GM18508 (cell line): ENCODE data around the gene FIBCD1.

ENCODE experiments used
- ATAC-seq: cut with Tn5 transposase; IDR thresholded peaks from one replicate; pipeline ENCODE4 v1.9.1; 2021; ENCODE audit warnings: moderate number of reproducible peaks; ENCODE audit not compliant: insufficient read depth, unreplicated experiment

The FIBCD1 gene

DNA sequence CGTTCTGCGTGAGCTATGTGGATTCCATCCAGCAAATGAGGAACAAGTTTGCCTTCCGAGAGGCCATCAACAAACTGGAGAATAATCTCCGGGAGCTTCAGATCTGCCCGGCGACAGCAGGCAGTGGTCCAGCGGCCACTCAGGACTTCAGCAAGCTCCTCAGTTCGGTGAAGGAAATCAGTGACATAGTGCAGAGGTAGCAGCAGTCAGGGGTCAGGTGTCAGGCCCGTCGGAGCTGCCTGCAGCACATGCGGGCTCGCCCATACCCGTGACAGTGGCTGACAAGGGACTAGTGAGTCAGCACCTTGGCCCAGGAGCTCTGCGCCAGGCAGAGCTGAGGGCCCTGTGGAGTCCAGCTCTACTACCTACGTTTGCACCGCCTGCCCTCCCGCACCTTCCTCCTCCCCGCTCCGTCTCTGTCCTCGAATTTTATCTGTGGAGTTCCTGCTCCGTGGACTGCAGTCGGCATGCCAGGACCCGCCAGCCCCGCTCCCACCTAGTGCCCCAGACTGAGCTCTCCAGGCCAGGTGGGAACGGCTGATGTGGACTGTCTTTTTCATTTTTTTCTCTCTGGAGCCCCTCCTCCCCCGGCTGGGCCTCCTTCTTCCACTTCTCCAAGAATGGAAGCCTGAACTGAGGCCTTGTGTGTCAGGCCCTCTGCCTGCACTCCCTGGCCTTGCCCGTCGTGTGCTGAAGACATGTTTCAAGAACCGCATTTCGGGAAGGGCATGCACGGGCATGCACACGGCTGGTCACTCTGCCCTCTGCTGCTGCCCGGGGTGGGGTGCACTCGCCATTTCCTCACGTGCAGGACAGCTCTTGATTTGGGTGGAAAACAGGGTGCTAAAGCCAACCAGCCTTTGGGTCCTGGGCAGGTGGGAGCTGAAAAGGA, 53.3 kb downstream of the FIBCD1 start:
- no peak for ATAC-seq

DNA sequence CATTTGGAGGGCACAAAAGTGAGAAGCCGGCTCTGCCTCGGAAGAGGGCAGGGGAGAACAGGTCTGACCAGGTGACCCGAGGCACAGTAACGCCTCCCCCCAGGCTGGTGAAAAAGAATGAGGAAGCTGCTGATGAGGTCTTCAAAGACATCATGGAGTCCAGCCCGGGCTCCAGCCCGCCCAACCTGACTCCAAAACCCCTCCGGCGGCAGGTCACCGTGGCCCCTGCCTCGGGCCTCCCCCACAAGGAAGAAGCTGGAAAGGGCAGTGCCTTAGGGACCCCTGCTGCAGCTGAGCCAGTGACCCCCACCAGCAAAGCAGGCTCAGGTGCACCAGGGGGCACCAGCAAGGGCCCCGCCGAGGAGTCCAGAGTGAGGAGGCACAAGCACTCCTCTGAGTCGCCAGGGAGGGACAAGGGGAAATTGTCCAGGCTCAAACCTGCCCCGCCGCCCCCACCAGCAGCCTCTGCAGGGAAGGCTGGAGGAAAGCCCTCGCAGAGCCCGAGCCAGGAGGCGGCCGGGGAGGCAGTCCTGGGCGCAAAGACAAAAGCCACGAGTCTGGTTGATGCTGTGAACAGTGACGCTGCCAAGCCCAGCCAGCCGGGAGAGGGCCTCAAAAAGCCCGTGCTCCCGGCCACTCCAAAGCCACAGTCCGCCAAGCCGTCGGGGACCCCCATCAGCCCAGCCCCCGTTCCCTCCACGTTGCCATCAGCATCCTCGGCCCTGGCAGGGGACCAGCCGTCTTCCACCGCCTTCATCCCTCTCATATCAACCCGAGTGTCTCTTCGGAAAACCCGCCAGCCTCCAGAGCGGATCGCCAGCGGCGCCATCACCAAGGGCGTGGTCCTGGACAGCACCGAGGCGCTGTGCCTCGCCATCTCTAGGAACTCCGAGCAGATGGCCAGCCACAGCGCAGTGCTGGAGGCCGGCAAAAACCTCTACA, 54.2 kb downstream of the FIBCD1 start:
- no peak for ATAC-seq

DNA sequence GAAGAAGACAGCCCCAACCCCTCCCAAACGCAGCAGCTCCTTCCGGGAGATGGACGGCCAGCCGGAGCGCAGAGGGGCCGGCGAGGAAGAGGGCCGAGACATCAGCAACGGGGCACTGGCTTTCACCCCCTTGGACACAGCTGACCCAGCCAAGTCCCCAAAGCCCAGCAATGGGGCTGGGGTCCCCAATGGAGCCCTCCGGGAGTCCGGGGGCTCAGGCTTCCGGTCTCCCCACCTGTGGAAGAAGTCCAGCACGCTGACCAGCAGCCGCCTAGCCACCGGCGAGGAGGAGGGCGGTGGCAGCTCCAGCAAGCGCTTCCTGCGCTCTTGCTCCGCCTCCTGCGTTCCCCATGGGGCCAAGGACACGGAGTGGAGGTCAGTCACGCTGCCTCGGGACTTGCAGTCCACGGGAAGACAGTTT, 54.9 kb downstream of the FIBCD1 start:
- no peak for ATAC-seq

DNA sequence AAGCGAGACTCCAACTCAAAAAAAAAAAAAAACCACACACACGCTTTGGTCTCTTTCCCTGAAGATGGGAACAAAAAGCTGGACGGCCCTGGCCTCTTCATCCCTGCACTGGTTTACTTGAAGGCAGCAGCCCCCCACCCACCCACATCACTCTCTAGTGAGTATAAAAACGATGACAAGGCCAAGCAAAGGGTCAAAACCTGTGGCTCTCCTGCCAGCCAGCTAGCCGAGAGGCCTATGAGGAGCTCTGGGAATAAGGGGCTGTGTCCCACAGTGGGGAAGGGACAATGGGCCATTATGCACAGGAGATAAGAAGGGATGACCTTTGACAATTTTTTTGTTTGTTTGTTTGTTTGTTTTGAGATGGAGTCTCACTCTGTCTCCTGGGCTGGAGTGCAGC, 55.6 kb downstream of the FIBCD1 start:
- ATAC-seq = no peak

DNA sequence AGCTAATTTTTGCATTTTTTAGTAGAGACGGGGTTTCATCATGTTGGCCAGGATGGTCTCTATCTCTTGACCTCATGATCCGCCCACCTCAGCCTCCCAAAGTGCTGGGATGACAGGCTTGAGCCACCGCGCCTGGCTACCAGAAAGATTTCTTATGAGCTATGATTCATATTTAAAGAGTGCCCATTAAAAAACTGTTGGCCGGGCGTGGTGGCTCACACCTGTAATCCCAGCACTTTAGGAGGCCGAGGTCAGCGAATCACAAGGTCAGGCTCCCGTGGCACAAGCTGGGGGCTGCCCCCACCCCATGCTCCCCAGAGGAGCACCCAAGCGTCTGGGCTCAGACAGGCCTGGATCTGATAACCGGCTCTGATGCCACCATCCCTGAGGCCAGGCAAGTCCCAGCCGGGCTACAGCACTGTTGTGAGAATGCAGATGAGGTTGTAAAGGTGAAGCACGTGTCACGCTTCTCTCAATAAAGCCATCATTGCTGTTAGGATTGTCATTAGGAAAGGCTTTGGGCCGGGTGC, 56.3 kb downstream of the FIBCD1 start:
- no peak for ATAC-seq

DNA sequence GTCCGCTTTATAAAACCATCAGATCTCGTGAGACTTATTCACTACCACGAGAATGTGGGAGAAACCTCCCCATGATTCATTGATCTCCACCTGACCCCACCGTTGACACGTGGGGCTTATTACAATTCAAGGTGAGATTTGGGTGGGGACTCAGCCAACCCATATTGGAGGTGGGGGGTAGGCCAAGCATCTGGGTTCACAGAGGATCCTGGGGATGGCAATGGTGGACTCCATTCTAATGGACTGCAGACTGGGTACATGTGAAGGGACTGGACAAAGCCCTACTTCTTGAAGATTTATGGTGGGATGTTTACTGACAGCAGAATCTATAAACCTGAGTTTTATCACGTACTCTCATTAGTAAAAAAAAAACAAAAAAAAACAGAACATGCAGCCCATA, 57.5 kb downstream of the FIBCD1 start:
- no peak for ATAC-seq

DNA sequence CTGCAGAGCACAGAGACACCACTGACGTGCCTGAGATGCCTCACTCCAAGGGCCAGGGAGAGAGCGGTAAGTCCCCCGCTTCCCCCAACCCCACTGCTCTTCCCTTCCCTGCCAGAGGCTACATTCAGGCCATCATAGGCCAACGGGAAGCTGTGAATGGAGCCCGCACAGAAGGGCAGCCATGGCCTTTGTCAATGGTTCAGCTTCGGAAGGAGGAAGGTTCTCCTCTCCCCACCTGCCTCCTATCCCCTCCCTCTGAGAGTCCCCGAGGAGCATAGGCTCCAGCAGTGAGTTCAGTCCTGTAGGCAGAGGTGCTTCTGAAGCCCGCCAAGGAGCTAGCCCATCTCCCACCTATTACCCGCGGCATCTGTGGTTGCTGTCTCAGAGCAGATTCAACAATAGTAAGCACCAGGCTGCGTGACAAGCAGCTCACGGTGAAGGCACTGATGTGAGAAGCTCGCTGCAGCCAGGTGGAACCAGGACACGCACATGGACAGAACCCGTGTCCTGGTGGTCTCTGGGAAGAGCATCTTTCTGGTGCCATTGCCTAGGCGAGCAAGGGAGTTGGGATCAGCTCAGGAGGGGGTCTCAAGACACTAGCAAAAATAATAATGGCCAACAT, 58.3 kb downstream of the FIBCD1 start:
- ATAC-seq = no peak

DNA sequence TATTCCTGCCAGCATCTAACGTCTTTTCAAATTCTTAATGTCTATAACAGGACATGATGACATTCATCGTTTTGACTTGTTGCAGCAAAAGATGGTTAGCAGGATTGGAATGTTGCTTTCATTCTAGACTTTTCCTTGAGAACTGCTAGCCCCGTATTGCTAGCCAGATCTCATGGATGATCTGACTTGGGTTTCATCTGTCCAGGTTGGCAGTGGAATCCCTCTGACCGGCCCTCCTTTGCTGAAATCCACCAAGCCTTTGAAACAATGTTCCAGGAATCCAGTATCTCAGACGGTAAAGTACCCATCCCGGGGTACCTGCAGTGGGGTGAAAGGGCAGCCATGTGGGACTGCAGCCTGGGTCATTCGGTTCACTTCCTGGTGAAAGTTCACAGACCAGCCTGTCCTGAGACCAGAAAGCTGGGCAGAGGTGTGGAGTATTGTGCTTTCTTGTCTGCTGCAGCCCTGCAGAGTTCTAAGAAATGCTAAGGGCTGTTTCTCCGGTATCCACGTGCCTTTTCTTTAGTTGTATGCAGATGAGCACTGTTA, 59.1 kb downstream of the FIBCD1 start:
- ATAC-seq = no peak

DNA sequence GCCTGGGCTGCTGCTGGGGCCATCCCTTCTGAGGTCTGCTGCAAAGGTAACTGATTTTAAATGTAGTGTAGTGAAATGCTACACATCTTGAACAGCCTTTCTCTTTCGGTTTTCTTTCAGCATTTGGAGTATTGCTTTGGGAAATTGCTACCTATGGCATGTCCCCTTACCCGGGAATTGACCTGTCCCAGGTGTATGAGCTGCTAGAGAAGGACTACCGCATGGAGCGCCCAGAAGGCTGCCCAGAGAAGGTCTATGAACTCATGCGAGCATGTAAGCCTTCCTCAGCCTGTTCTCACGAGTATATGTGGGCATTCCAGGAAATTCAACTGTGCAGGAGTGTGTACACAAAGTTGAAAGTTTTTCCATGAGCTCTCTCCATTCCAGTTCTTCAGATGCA, 60.8 kb downstream of the FIBCD1 start:
- ATAC-seq = no peak

DNA sequence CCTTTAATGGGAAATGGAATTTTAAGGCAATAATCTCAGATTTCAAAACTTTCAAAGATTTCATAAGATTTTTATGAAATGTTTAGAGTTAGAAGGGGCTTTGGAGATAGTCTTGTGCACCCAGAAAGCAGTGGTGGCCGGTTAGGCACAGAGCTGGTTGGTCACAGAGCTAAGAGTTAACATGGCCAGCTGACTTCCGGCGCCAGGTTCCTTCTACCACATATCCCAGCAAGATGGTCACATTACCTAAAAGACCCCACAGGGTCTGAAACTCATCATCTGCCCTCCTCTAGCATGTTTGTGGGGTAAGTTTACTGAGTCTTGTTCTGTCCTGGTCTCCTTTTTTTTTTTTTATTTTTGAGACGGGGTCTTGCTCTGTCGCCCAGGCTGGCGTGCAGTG, 61.7 kb downstream of the FIBCD1 start:
- ATAC-seq = no peak

DNA sequence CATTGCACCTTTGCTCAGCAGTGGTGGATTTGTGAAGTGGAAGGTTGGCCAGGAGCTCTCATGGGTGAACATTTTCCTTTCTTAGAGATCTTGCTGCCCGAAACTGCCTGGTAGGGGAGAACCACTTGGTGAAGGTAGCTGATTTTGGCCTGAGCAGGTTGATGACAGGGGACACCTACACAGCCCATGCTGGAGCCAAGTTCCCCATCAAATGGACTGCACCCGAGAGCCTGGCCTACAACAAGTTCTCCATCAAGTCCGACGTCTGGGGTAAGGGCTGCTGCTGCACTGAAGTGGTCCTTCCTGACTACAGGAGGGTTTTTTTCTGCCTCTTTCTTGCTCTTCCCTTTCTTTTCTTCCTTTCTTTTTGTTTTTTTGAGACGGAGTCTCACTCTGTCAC, 64.3 kb downstream of the FIBCD1 start:
- ATAC-seq = no peak

DNA sequence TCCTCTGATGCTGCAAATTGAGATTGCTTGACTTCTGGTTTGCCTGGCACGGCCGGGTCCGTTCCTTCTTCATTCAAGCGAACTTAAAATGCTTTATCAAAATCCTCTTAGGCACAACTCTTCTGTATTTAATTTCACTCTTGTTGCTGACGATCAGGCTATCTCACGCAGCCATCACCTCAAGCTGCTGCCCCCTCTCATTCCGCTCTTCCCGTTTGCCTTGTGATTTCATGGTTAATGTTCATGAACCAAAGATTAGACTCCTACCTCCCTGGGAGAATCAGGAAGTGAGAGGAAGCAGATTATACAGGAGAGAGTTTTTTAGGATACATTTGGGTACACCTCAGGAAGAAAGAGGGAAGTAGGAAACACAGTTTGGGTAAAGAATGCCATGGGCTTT, 65.1 kb downstream of the FIBCD1 start:
- no peak for ATAC-seq

DNA sequence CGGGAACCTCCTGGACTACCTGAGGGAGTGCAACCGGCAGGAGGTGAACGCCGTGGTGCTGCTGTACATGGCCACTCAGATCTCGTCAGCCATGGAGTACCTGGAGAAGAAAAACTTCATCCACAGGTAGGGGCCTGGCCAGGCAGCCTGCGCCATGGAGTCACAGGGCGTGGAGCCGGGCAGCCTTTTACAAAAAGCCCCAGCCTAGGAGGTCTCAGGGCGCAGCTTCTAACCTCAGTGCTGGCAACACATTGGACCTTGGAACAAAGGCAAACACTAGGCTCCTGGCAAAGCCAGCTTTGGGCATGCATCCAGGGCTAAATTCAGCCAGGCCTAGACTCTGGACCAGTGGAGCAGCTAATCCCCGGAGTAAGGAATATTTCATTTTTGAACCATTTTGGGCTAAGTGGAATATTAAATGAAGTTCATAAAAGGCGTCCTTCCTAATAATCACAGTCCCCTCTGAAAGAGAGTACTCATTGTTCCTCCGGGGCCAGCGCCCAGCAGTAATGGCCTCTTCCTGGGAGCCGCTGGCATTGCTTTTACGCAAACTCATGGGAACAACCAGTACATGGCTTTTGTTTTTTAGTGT, 66.0 kb downstream of the FIBCD1 start:
- no peak for ATAC-seq

DNA sequence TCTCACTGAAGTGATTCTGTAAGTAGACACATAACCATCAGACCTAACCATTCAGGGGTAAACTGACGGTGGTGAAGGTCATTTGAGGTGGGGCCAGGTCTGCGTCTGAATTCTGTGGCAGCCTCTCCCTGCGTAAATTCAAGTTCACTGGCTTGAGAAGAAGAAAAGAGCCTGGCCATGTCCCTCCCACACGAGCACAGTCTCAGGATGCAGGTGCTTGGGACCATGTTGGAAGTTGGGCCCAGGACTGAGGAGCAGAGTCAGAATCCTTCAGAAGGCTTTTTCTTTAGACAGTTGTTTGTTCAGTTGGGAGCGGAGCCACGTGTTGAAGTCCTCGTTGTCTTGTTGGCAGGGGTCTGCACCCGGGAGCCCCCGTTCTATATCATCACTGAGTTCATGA, 66.5 kb downstream of the FIBCD1 start:
- ATAC-seq = no peak

DNA sequence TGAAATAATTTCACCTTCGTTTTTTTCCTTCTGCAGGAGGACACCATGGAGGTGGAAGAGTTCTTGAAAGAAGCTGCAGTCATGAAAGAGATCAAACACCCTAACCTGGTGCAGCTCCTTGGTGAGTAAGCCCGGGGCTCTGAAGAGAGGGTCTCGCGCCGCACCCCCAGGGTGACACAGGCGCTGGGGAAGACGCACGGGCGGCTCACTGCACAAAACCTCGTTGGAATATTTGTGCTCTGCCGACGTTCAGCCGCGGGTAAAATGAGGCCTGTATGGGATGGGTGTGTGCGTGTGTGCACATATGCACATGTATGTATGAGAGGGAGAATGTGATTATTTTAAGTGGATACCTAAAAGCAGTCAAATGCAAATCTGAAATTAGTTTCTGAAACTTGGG, 67.0 kb downstream of the FIBCD1 start:
- no peak for ATAC-seq

DNA sequence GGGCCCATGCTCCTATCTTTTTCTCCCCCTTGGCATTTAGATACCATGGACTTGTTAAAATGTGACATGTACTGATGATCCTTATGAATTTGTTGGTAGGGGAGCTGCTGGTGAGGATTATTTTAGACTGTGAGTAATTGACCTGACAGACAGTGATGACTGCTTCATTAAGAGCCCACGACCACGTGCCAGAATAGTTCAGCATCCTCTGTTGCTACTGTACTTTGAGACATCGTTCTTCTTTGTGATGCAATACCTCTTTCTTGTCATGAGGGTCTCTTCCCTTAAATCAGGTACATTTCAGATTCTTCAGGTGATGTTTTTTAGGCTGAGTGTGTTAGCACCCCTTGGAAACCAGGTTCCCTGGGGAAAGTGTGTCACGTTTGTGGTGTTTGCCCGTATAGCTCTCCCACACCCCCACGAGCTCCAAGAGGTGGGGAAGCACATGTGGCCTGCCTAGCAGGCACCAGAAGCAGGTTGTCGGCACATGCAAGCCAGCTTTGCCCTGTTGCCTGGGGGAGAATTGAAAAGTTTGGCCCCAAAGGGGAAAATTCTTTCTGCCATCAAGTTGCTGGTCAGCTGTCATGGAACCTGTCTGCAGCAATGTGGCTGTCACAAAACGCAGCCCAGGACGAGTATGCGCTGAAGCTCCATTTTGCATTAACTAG, 67.5 kb downstream of the FIBCD1 start:
- ATAC-seq = no peak

DNA sequence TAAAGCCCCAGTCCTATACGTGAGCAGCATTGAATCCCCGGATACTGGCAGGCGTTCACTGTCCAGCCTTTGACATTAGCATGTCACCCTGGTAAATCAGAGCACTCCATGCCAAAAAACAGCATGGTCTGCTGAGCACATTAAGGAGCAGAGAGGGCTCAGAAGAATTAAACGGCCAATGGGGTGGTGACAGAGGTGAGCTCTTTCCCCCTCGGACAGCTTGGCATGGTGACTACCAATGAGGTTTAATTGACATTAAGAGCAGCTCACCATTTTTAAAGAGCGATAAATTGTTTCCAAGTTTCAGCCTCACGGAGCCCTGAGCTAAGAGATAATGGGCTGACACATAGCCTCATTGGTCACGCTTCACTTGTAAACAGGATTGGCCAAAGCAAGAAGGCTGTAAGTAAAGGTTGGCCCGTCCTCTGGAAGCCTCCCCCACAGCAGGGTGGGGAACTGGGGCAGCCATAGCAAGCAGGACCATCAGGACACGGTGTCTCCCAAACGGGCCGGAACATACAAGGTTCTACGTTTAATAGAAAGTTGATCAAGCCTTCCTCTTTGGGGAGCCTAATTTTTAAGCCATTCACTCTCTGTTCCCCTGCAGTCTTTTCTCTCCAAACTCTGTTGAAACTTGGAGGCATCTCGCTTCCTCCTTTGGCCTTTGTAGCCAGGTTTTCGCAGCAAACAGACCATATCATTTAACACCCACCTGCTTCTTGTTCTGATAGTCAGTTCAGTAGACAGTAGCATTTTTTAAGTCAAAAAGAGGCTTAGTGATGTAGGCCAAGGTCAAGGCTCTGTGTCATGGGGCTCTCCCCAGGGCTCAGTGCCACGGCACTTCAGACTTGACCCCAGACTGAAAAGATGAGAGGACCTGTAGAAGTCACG, 68.3 kb downstream of the FIBCD1 start:
- no peak for ATAC-seq

DNA sequence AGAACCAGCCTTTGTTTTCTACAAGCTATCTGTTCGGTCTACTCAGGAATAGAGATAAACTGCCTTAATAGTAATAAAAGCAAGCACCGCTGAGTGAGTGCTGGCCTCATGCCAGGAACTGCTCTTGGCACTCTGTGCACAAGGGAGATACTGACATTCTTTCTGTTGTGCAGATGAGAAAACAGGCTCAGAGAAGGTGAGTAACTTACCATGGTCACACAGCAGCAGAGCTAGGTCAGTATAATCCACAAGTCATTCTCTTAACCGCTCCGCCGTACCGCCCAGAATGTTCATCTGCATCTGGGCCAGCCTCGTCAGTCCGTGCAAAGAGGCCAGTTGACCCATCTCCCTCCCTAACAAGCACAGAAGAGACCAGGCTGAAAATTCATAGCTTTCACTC, 69.8 kb downstream of the FIBCD1 start:
- no peak for ATAC-seq
